ENCODE measurements around the gene PTPRZ1.

Gene PTPRZ1

DNA sequence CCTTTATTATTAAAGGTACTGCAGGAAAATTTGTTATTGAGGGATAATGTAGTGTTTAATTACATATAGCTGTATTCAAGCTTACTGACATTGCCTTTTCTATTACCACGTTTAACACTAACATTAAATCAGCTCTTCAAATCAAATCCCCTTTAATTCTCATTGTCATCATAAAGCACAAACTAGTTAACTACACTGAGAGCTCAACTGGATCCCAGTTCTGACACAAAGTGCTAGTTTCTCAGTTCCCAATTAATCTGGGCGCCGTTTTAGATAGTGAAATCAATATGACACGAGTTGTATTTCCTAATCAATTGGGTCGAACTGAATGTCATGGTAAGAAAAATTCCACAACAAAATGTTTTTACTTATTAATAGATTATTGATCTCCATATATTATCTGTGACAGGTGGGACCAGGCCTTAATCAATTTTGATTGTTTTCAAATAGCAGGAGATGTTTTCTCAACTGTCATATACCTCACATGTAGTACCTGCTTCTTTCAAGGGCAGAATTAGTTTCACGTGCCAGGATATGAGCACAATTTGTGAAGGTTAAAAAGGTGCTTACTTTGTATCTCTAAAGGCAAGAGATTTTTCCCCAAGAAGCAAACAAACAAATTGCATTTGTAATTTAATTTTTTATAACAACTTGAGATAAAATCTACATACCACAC lies 200.1 kb downstream of the PTPRZ1 start:
- no peak for DNase-seq

DNA sequence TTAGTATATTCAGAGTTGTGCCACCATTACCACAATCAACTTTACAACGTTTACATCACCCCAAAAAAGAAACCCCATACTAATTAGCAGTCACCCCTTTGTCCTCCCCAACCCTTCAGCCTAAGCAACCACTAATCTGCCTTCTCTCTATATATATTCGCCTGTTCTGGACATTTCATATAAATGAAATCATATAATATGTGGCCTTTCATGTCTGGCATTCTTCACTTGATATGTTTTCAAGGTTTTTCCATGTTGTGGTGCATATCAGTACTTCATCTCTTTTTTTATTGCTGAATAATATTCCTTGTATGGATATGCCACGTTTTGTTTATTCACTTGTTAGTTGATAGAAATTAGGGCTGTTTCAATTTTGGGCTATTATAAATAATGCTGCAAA lies 200.7 kb downstream of the PTPRZ1 start:
- in situ Hi-C loops (cut with HindIII; ENCODE audit: low pct_ligation_motif_present, low pct_unique_long_range_greater_than_20kb, low sequenced_read_pairs) = no loop called here
- no peak for DNase-seq

More for the DNA sequence above, 200.1 kb downstream of the PTPRZ1 start:
- in situ Hi-C loops (cut with HindIII; ENCODE audit: low pct_ligation_motif_present, low pct_unique_long_range_greater_than_20kb, low sequenced_read_pairs) = no loop called here

DNA sequence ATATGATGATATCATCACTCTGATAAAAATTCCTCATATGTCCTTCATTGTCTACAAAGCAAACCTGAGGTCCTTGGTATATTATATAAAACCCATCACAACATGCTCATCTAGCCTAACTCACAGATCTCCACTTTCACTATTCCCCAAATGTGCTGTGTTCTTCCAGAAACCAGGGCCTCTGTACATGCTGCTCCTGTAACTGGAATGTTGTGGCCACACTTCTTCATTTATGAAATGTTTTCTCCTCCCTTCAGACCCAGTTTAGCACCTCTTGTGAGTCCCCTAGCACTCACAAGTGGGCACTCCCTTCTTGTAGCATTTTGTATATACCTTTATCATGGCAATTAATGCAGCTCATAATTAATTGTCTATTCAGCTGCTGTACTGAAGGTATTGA lies 209.2 kb downstream of the PTPRZ1 start:
- no peak for DNase-seq
- in situ Hi-C loops (cut with HindIII; ENCODE audit: low pct_ligation_motif_present, low pct_unique_long_range_greater_than_20kb, low sequenced_read_pairs) = no loop called here

- in situ Hi-C loops (cut with HindIII; ENCODE audit: low pct_ligation_motif_present, low pct_unique_long_range_greater_than_20kb, low sequenced_read_pairs) = no loop called here
These were observed 209.7 kb downstream of the PTPRZ1 start for GRCh38 chr7:122082670-122083069.

GRCh38 chr7:122092964-122093797 lies 220.2 kb downstream of the PTPRZ1 start:
- in situ Hi-C loops (cut with HindIII; ENCODE audit: low pct_ligation_motif_present, low pct_unique_long_range_greater_than_20kb, low sequenced_read_pairs) = no loop called here
- peak; percentile 83 for DNase-seq

More at GRCh38 chr7:122082670-122083069, 209.7 kb downstream of the PTPRZ1 start:
- DNase-seq = no peak

DNA sequence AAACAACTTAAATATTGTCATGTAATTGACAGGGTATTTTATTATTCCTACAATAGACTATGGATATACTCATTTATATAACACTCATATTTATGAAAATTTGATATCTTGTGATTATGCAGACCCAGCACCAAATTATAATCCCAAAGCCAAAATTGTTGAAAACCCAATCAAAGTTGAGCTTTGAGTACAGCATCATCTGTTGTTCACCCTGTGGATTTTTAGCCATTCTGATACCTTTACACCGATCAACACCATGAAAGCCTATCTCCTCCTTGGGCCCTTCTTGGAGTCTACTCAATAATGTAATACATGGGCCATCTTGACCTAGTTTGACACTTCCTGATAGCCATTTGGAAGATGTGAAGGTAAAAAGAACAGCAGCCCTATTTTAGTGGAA lies 221.6 kb downstream of the PTPRZ1 start:
- no peak for DNase-seq
- in situ Hi-C loops (cut with HindIII; ENCODE audit: low pct_ligation_motif_present, low pct_unique_long_range_greater_than_20kb, low sequenced_read_pairs) = no loop called here

DNA sequence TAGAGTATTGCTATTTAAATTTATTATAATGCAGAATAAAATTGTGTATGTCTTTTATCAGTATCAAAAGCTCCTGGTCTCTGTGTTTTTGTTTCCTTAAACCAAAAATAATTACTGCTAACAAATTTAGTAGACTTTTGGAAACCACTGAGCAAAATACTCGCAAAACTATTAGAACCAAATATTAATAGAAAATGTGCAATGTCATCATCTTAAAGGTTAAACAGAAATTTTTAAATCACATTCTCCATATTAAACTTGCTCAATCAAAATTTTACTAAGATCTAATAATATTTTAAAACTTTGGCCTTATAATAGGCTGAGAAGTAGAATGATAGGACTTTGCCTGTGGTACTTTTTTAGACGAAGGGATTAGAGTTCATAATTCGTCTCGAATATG lies 222.7 kb downstream of the PTPRZ1 start:
- in situ Hi-C loops (cut with HindIII; ENCODE audit: low pct_ligation_motif_present, low pct_unique_long_range_greater_than_20kb, low sequenced_read_pairs) = no loop called here
- DNase-seq = no peak

DNA sequence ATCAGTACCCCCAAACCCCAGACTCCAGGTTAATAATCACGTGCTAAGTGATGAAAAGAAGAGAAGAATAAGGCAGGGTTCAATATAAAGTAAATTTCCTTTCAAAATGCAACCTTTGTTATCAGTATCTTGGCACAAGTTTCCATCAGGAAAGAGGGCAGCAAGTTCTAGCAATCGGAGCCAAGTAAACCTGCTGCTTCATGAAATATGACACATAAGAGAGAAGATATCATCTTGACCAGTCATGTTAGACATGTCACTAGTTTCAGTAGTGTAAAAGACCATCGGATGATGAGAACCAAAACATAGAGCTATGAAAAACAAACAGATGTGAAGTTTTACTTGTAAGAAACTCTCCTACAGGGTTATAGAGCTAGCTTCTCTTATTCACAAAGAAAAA lies 227.1 kb downstream of the PTPRZ1 start:
- in situ Hi-C loops (cut with HindIII; ENCODE audit: low pct_ligation_motif_present, low pct_unique_long_range_greater_than_20kb, low sequenced_read_pairs) = no loop called here
- DNase-seq = no peak

- in situ Hi-C loops (cut with HindIII; ENCODE audit: low pct_ligation_motif_present, low pct_unique_long_range_greater_than_20kb, low sequenced_read_pairs) = no loop called here
- no peak for DNase-seq
These were observed 230.1 kb downstream of the PTPRZ1 start for GRCh38 chr7:122103064-122103463.
